Aorta (tissue), 5 donors: ENCODE data around the gene ACOT12. TPM values are rescaled to one million over a fixed set of nuclear protein-coding genes. Genes with fewer than 3 reads are reported as not detected.
"Not testable (repeated sequence)": the region's sequence is repeated elsewhere in the genome, so short reads cannot be mapped to it uniquely, and the experiment has no call there.

Source experiments
- ATAC-seq: fragments of 200-7000 bp; cut with Tn5 transposase; one replicate; pipeline ENCODE4 v1.9.1; 2022; ENCODE audit warnings: moderate library complexity; ENCODE audit not compliant: low FRiP score
- DNase-seq, 2 donors: peaks; one replicate each; pipeline ENCODE4 v3.0.0-alpha.2; 2020
- H3K27ac ChIP-seq, 2 donors: one replicate each; pipeline ENCODE4 v1.5.1; 2013; ENCODE audit warnings: low read length in 2 of 2, mild to moderate bottlenecking in 2 of 2, moderate library complexity in 2 of 2, control low read depth in 1 of 2, inconsistent platforms in 1 of 2, low read depth in 1 of 2
- H3K27me3 ChIP-seq, 2 donors: one replicate each; pipeline ENCODE4 v1.6.1; 2013; ENCODE audit warnings: control low read depth in 1 of 2, low read length in 1 of 2, mild to moderate bottlenecking in 1 of 2, moderate library complexity in 1 of 2; ENCODE audit not compliant: insufficient read depth in 2 of 2, control insufficient read depth in 1 of 2
- H3K36me3 ChIP-seq, 2 donors: one replicate each; pipeline ENCODE4 v1.6.1; 2013; ENCODE audit warnings: control low read depth in 1 of 2, low read length in 1 of 2, mild to moderate bottlenecking in 1 of 2; ENCODE audit not compliant: insufficient read depth in 2 of 2, control insufficient read depth in 1 of 2
- H3K4me1 ChIP-seq, 2 donors: one replicate each; pipeline ENCODE4 v1.6.1; 2013; ENCODE audit warnings: low read length in 2 of 2, control low read depth in 1 of 2, mild to moderate bottlenecking in 1 of 2, moderate library complexity in 1 of 2; ENCODE audit not compliant: insufficient read depth in 2 of 2, control insufficient read depth in 1 of 2
- H3K4me3 ChIP-seq, 2 donors: one replicate each; pipeline ENCODE4 v1.5.1; 2013; ENCODE audit warnings: low read length in 2 of 2, control low read depth in 1 of 2, mild to moderate bottlenecking in 1 of 2
- H3K9me3 ChIP-seq: one replicate; pipeline ENCODE4 v1.6.1; 2013; ENCODE audit warnings: mild to moderate bottlenecking, low read length; ENCODE audit not compliant: control insufficient read depth
- WGBS, 2 donors: extraction: QIAGEN DNeasy Blood & Tissue Kit; methylation state at CpG; one replicate each; pipeline ENCODE4 v1.1.7; 2013; 5-methylcytosine and 5-hydroxymethylcytosine counted together
- intact Hi-C, 2 donors: fragments of 100-400 bp; cut with DNase I; formaldehyde crosslinking; loops; one replicate each; pipeline versions ENCODE4 v1.14.2 to v1.15.0; 2022
- polyA plus RNA-seq, 2 donors: library from polyadenylated mRNA; stranded (reverse); fragments of 200-250 nt; gene quantifications; one replicate each; pipeline ENCODE4 v1.2.3, GENCODE V29; 2013
- total RNA-seq, 2 donors: library from RNA; stranded (reverse); fragmentation: NEBNext Ultra II Directional; extraction: Animal tissue kit (Norgen Biotek cat#: 25700); gene quantifications; one replicate each; pipeline ENCODE4 v1.2.1, GENCODE V29; 2021
- donor health status: healthy with polysubstance abuse.
- donor health status: Bipolar disorder and iron deficiency.
- donor health status: DM: no; HTN: no; CAD: no.
- donor health status: DM: no; HTN: no; CAD: no.
- donor health status: DM: yes; HTN: yes; CAD: no.

The ACOT12 gene
- total and polyA plus RNA-seq, 4 donors, result 0.18 to 0.45 TPM; not detected in 2

DNA sequence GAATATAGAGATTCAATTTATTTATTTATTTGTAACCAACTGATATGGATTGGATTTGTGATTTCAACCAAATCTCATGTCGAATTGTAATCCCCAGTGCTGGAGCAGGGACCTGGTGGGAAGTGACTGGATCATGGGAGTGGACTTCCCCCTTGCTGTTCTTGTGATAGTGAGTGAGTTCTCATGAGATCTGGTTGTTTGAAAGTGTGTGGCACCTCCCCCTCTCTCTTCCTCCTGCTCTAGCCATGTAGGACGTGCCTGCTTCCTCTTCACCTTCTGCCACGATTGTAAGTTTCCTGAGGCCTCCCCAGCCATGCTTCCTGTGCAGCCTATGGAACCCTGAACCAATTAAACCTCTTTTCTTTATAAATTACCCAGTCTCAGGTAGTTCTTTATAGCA is 55.7 kb downstream of the ACOT12 start:
- intact Hi-C loops, DNase-seq, ATAC-seq, H3K4me3 ChIP-seq, H3K27ac ChIP-seq, H3K9me3 ChIP-seq, H3K4me1 ChIP-seq, H3K27me3 ChIP-seq, H3K36me3 ChIP-seq: not testable (repeated sequence)
- 59 to 62% methylated on average over 3 of the region's 3 CpGs for WGBS, 2 donors

DNA sequence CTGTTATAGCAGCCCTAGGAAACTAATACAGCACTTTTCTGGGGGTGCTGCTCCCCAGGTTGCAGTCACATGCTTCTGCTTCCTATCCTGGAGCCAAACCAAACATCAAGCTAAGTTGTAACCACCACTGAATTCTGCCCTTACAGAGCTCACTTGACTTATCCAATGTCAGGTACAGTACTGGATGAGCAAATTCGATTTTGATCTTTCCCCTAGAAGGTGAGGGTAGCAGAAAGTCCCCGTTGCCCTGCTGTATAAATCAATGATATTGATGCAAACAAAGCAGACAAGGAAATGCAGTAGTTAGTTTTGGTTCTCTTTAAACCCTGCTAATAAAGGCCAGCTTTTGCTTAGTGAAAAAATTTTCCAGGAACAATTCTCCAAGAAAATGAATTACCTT is 56.1 kb downstream of the ACOT12 start:
- DNase-seq (no peak), ATAC-seq (no peak)
- Histone ChIP-seq H3K36me3 (no peaks in the 10 kb centered on the region), H3K4me1 (no peaks in the 10 kb centered on the region), H3K27me3 (no peaks in the 10 kb centered on the region), H3K4me3 (no peak overlapping the region), H3K9me3 (no peaks in the 10 kb centered on the region), H3K27ac (no peak overlapping the region)
- 75 to 81% methylated on average over 2 of the region's 2 CpGs for WGBS, 2 donors
- intact Hi-C loops, result no loop called here

DNA sequence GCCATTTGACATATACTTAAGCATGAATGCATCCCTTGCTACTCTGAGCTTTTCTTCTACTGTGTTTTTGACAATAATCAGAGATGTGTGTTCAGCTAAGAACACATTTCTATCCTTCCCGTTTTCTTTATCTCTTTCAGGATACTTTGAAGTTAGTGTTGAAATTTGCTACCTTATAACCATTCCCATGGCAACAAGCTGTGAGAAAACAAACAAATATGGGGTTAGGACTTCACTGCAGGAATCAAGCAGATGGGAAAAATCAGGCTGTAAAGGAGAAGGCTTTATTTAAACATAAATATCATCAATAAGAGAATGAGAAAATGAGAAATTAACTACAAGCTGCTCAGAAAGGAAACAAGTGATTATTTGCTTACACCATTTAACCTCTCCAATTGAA is 57.4 kb downstream of the ACOT12 start:
- no peak overlapping the region for H3K27ac ChIP-seq
- no peaks in the 10 kb centered on the region for H3K27me3 ChIP-seq
- no peaks in the 10 kb centered on the region for H3K9me3 ChIP-seq
- DNase-seq (no peak), ATAC-seq (no peak)
- no peaks in the 10 kb centered on the region for H3K36me3 ChIP-seq
- intact Hi-C loops, result no loop called here
- WGBS, 2 donors, result 25 to 43% methylated on average over 1 of the region's 1 CpG
- H3K4me3 ChIP-seq, result no peak overlapping the region
- no peaks in the 10 kb centered on the region for H3K4me1 ChIP-seq

DNA sequence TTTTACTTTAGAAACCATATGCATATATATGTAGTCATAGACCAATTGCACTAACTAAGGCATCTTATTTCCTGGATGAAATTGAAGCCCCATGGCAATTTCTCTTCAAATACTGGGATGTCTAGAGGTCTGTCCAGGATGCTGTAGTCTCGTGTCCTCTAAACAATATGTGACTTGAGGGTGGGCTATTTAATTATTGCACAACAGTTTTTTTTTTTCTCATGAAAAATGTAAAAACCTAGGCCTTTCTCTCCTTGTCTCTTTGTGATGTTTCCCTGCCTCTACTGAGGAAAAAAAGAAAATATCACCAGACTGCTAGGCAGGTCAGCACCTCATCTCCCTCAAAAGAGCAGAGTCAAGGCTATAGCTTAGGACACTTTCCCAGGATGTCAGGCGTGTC is 58.0 kb downstream of the ACOT12 start:
- H3K36me3 ChIP-seq, result no peaks in the 10 kb centered on the region
- DNase-seq (no peak), ATAC-seq (no peak)
- no peak overlapping the region for H3K4me3 ChIP-seq
- H3K9me3 ChIP-seq, result no peaks in the 10 kb centered on the region
- H3K4me1 ChIP-seq, result no peaks in the 10 kb centered on the region
- 79% methylated on average over 2 of the region's 2 CpGs for WGBS, 2 donors
- intact Hi-C loops, result no loop called here
- H3K27ac ChIP-seq, result no peak overlapping the region
- no peaks in the 10 kb centered on the region for H3K27me3 ChIP-seq

DNA sequence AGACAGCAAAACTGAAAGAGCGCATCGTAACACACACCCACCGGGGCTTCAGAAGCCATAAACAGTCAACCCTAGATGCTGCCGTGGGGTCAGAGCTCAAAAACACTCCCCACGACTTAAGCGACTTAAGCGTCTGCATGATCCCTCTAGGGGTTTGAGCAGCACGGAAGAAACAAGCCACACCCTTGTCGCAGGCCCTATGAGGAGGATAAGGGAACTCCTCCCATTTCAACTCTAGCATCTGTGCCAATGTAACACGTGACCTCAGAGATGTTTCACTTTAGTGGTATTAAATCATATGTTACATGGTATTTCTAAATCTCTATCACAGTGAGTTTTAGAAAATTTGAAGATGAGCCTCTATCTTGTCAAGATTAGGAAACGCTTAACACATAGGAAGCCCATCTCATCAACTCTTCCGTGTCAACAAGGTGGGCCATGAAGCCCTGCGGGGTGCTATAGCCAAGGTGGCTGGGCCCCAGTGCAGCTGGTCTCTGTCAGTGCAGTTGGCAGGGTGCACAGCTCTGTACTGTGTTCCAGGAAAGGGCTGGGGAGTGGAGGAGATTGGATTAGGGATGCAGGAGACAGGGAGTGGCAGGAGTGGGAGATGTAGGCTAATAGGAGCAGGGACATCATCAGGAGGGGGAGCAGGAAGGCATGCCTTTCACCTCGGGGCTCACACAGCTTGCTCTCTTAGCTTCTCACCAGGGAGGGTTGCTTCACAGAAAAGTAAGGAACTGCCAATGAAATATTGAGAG is 59.5 kb downstream of the ACOT12 start:
- Histone ChIP-seq H3K36me3 (no peaks in the 10 kb centered on the region), H3K9me3 (no peaks in the 10 kb centered on the region), H3K4me1 (no peaks in the 10 kb centered on the region), H3K27me3 (no peaks in the 10 kb centered on the region), H3K4me3 (no peak overlapping the region), H3K27ac (no peak overlapping the region)
- ATAC-seq (no peak), DNase-seq (no peak)
- WGBS, 2 donors, result 78 to 82% methylated on average over 14 of the region's 14 CpGs
- intact Hi-C loops, result no loop called here

DNA sequence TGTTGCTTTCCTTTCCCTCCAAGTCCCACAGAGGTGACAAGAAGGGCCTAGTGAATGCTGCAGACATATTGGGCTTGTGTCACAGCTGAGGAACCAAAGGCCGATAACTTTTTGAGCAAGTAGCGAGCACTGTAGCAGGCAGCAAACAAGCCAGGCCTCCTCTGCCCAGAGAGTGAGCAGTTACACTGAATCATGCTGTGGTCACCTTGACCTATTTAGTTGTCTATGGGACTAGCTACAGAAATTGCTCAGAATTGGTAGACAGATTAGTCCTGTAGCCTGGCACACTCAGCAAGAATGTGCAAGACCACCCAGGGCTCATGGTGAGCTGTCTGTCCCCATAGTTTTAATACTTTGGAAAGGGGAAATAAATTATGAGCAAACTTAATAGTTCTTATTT is 67.4 kb downstream of the ACOT12 start:
- no peak overlapping the region for H3K27ac ChIP-seq
- no peak for ATAC-seq
- intact Hi-C loops, result no loop called here

DNA sequence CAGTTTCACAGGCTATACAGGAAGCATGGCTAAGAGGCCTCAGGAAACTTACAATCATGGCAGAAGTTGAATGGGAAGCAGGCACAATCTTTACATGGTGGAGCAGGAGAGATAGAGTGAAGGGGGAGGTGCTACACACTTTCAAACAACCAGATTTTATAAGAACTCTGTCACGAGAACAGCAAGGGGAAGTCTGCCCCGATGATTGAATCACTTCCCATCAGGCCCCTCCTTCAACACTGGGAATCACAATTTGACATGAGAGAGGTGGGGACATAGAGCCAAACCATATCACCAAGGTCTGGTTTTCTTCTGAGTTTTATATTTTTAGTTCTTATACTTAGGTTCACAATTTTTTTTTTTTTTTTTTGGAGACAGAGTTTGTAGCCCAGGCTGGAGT is 76.4 kb downstream of the ACOT12 start:
- Histone ChIP-seq H3K36me3 (peaks cover under 1 to 3% of the 10 kb centered on the region in 2 donors), H3K9me3 (no peaks in the 10 kb centered on the region), H3K4me1 (no peaks in the 10 kb centered on the region), H3K27ac (no peak overlapping the region), H3K27me3 (no peaks in the 10 kb centered on the region), H3K4me3 (no peak overlapping the region)
- no peak for DNase-seq
- no peak for ATAC-seq
- intact Hi-C loops, result no loop called here
- 50 to 53% methylated on average over 2 of the region's 2 CpGs for WGBS, 2 donors

More for the DNA sequence above, 67.4 kb downstream of the ACOT12 start:
- Histone ChIP-seq H3K27me3 (no peaks in the 10 kb centered on the region), H3K4me1 (no peaks in the 10 kb centered on the region), H3K36me3 (no peaks in the 10 kb centered on the region), H3K4me3 (no peak overlapping the region), H3K9me3 (no peaks in the 10 kb centered on the region)
- DNase-seq, result no peak
- 98% methylated on average over 2 of the region's 2 CpGs for WGBS, 2 donors

DNA sequence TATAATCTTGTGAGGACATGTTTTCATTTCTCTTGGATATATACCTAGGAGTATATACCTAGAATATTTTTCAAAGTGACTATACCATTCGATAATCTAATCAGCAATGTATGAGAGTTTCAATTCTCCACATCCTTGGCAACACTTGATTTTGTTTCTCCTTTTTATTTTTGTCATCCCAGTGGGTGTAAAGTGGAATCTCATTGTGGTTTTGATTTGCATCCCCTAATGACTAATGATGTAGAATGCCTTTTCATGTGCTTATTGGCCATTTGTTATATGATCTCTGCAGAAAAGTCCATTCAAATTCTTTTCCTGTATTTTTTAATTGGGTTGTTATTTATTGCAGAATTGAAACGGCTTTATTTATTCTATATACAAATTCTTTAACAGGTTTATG is 77.4 kb downstream of the ACOT12 start:
- WGBS, 2 donors, result 83 to 84% methylated on average over 2 of the region's 2 CpGs
- intact Hi-C loops, result no loop called here
- no peak overlapping the region for H3K27ac ChIP-seq
- no peaks in the 10 kb centered on the region for H3K4me1 ChIP-seq
- peaks cover 5 to 7% of the 10 kb centered on the region in 2 donors for H3K36me3 ChIP-seq
- ATAC-seq (no peak), DNase-seq (no peak)
- no peaks in the 10 kb centered on the region for H3K27me3 ChIP-seq
- H3K9me3 ChIP-seq, result no peaks in the 10 kb centered on the region
- H3K4me3 ChIP-seq, result no peak overlapping the region

DNA sequence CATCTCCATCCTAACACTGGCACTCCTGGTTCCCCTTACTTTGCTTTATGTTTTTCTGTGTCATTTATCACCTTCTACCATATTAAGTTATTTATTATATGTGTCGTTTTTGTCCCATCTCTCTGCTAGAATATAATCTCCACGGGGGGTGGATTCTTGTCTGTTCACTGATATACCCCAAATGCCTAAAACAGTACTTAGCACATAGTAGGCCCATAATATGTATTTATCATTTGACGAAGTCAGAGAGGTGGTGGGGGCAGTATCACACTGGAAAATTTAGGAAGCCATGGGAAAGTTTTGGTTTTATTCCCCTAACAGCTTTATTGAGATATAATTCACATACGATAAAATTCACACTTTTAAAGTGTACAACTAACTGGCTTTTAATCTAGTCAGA is 78.1 kb downstream of the ACOT12 start:
- no peaks in the 10 kb centered on the region for H3K9me3 ChIP-seq
- no peaks in the 10 kb centered on the region for H3K27me3 ChIP-seq
- 87 to 89% methylated on average over 4 of the region's 4 CpGs for WGBS, 2 donors
- H3K27ac ChIP-seq, result no peak overlapping the region
- no peak for DNase-seq
- H3K4me1 ChIP-seq, result no peaks in the 10 kb centered on the region
- ATAC-seq, result no peak
- no peak overlapping the region for H3K4me3 ChIP-seq
- H3K36me3 ChIP-seq, result peaks cover 6 to 7% of the 10 kb centered on the region in 2 donors
- intact Hi-C loops, result no loop called here
